Femur (tissue), 1 donor: ENCODE results near the gene MEF2A.

Experiments
- DNase-seq: peaks from one replicate; pipeline ENCODE4 v3.0.0-alpha.2; 2017

MEF2A gene

DNA sequence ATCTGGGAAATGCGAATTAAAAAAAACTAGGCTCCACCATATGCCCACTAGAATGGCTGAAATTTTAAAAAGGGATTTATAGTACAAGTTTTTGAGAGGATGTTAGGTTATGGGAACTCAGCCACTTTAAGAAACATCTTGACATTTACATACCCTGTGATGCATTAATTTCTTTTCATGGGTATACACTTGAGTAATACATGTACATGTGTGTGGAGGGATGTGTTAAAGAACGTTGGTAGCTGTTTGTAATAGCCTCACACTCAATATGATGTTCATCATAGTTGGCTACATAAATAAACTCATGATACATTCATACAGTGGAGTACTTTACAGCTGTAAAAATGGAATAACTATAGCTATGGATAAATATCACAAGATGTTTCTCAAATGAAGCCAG lies 40.9 kb downstream of the MEF2A start:
- DNase-seq, result no peak

DNA sequence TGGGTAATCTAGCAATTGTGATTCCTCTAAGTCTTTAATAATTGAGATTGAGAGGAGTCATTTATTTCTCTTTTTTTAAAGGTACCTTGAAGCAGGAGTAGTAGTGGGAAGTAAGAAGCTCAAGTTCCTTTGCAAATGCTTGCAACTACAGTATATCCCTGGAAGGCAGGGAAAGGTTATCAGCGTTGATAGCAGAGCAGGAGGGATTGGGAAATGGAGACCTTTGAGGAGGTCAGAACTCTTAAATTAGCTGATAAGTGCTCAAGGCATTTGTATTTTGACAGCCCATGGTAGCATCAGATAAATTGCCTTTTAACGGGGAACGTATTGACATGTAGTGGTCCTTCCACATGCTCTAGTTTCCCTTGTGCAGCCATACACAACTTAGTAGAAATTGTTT lies 47.7 kb downstream of the MEF2A start:
- no peak for DNase-seq

DNA sequence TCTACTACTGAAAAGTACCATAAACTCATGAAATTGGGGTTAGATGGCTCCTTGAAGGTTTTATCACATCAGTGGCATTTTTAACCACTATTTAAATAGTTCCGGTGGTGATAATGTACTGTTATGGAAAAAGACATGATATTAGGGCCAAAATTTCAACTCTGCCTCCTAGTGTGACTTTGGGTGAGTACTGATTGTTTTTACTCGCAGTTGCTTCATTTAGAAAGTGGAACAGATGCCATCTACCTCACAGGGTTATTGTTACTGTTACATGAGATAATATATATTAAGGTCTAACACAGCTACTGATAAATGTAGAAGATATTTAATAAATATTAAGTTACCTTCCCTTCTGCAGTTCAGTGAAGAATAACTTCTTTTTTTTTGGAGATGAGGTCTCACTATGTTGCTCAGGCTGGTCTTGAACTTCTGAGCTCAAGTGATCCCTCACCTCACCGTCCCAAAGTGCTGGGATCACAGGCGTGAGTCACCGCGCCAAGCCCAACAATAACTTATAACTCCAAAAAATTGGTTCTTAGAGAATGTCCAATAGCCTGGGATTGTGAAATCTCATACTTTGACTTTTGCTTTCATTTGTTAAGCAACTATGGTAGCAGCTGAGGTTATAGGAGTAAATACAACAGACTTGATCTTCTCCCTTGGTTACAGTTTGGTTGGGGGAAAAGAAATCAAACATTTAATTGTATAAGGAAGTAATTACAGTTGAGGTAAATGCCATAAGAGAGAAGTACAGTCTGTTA lies 48.3 kb downstream of the MEF2A start:
- DNase-seq, result no peak

DNA sequence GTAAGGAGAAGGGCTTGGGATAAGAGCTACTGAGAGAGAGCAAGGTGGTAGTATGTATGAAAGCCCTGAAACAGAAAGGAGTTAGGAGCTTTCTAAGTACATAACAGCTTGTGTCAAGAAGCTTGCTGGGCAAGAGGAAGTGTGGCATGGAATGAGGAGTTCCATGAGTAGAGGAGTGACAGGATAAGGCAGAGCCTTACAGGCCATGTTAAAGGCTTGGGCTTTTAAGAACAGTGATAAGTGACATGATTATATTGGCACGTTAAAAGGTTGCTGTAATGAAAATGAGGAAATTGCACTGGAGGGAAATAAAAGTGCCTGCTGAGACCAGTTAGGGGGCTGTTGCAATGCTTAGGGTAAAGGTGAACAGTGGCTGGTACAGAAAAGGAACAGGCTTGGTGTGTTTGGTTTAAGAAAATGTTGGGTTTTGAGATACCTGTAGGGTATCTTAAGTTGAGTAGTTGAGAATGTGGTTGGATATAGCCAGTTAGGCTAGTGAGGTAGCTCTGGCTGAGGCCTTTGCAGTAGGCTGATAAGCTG lies 49.0 kb downstream of the MEF2A start:
- no peak for DNase-seq

DNA sequence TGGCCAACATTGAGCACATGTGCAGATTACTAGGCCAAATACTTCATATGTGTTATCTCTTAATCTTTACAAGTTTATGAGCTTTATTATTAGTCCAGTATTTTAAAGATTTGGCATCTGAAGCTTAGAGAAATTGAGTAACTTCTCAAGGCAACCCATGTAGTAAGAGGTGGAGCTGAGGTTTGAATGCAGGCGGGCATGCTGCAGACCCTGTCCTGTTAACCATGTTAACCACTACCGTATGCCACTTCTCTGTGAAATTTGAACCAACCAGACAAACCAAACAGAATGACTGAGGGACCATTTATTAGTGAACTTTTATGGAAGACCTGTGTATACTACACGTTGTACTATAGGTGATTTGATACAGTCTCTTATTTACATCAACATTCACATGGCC lies 49.7 kb downstream of the MEF2A start:
- no peak for DNase-seq

DNA sequence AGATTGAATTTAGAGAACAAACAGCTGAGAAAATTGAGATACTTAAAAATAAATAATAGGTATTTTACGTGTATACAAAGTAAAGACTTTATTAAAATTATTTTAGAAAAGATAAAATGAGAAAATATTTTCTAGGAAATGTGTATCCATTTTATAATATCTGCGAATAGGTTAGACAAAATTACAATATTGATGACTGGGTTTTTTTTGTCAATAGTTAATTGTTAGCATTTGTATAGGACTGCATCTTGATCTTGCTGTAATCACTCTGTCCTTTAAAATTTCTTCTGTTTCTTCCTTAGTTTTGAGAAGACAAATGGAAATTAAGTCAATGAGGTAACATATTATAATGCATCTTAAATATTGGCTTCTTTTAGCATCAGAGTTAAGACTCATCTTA lies 50.3 kb downstream of the MEF2A start:
- DNase-seq, result no peak

DNA sequence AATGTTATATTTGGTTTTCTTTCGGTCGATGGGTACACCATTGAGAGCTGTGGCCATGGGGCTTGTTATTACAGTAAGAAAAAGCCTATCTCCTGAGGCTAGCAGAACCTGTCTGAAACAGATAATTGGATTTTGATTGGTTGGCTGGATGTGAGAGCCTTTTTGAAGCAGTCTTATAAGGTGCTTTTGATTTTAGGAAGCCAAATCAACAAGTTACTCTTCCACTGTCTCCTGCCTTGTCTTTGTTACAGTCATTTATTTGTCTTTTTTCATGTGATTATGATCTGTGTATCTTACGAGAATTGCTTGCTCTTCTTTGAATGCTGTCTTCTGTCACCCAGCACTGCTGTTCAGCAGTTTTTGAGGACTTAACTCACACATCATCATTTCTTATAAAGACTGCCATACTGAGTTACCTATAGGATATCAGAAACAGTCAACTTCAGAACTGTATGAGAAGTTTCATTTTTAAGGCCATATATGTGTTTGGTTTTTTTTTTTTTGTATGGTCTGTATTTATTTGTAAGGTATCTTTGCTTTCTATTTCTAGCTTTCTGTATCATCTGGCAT lies 51.1 kb downstream of the MEF2A start:
- DNase-seq, result no peak

DNA sequence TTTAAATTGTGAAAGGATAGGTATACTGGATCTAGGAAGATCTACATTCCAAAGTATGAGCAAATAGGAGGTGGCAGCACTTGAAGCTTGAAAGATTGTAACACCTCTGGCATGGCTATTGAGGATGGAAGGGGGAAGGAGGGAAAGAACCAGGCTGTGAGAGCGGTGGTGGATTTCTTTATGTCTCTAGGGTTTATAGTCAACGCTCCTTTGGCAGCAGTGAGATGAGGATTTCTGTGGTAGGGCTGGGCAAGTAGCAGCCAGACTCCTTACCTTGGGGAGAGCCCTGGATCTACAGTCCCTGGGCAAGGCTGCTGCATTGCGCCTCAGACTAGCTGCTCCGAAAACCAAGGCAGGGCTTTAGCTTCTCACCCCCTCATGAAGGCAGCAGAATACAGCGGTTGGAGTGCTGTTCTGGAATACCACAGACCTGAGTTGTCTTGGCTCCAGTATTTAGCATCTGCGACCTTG lies 53.2 kb downstream of the MEF2A start:
- DNase-seq, result peak; percentile 25

DNA sequence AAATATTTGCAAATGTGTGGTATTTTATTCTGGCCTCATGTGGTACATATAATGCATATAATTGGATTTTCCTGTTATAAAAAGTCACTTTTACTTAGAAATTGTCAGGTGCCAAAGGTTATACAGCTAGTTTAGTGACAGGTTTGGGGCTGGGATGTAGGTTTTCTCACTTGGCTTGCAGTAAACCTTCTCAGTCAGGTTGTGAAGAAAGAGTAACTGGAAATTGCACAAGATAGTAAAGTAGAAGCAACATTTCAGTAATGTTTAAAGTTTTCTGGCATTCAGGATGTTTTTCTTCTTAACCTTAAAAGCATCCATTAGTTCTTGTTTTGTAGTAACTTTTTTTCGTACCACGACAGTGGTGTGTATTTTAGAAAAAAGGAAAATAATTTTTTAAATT lies 53.9 kb downstream of the MEF2A start:
- no peak for DNase-seq

DNA sequence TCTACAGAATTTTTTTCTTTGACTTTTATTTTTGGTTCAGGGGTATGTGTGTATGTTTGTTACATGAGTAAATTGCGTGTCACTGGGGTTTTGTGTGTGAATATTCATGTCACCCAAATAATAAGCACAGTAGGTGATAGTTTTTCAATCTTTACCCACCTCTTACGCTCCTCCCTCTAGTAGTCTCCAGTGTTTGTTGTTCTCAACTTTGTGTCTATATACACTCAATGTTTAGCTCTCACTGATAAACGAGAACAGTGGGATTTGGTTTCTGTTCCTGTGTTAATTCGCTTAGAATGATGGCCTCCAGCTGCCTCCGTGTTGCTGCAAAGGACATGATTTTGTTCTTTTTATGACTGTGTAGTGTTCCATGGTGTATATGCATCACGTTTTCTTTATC lies 54.4 kb downstream of the MEF2A start:
- no peak for DNase-seq

DNA sequence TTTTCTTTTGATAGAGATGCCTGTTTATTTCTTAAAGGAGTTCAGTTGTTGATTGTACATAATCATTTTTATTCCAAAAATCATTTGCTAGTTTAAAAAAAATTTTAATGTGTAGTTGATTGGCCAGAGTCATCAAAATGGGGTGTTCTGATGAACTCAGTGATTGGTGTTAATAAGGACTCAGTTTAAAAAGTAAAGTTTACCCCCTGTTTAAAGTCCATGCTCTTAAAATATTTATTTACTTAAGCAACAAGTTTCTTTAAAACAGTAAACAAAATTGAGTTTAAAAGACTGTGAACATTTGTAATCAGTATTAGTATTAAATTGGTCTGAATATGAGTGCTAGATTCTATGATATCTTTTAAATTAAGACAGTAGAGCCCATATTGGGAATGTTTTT lies 56.0 kb downstream of the MEF2A start:
- DNase-seq, result no peak

DNA sequence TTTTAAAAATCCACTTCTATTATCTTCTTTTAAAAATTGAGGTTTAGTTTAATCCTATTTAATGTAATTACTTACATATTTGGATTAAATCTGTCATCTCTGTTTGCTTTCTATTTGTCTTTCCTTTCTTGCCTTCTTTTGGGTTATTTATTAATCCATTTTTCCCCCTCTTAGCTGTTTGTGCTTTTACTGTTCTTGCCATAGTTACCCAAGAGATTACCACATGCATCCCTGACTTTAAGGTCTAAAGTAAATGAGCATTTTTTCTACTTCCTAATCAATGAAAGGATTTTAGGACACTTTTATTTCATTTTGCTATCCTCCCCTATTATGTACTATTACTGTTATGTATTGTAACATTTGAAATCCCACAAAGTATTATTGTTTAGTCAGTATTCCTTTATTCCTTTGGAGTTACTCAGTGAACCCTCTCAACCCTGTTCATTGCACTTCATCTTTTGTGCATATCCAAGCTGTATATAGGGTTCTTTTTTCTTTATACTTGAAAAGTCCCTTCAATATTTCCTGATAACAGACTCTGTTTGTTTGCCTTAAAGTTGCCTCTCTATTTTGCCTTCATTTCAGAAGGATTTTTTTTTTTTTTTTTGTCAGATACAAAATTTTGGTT lies 62.7 kb downstream of the MEF2A start:
- DNase-seq, result no peak

DNA sequence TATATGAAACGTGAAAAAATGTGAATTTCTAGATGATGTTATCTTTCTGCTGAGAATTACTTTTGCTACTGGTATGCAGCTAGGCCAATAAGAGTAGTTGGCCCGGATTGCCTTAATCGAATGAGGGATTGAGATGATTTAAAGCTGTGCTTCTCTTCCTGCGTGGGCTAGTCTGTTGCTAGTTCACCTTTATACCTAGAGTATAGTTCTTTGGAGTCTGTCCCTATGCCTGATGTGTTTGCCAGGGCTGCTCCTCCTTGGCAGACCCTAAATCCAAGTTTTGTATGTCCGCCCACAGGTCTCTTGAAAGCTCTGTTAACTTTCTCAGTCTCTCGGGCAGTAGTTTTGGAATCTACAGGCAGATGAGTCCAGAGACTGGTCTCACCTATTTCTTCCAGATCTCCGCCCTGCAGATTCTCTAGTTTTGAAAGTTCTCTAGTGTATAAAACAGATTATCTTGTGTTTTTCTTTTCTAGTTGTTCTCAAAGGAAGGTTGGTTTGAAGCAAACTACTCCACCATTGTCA lies 64.9 kb downstream of the MEF2A start:
- no peak for DNase-seq

DNA sequence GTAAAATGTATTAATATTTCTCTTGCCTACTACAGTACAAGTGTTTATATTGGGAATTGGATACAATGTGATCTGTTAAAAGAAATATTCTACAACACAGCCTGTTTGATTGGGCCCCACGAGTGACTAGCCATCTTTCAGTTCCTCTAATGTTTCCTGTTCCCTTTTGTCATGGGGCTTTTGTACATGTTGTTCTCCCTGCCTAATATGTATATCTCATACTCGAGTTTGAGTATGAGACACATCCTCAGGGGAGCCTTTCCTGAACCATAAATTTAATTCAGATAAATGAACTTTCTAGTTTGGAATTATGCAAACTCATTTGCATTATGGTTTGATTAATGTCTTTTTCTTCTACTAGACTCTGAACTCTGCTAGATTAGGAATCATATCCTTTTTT lies 65.5 kb downstream of the MEF2A start:
- no peak for DNase-seq

DNA sequence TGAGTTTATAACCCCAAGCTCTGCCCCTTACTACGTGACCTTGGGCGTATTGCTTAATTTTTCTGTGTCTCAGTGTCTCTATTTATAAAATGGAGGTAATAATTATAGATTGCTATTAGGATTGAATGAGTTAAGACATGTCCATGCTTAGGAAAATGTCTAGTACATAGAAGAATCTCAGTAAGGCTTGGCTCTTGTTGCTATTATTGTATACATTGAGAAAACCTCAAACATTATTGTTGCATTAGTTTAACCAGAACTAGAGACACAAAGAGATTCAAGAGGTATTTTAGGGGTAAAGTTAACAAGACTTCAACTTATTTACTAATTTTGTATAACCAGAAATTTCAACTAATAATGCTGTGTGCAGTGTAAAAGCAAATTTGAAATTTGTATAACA lies 66.7 kb downstream of the MEF2A start:
- no peak for DNase-seq

DNA sequence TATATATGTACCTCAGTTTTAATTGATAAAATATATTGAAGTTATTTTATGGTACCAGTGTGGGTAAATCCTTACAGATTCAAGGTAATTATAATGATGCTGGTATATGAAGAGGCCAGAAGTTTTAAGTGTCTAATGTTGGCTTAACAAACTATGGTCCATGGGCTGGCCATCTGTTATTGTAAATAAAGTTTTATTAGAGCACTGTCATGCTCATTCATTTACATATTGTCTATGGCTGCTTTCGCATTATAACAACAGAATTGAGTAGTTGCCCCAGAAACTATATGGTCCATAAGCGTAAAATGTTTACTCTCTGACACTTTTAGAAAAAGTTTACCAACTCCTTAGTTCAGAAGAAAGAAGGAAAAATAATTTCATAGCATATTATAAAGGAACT lies 67.9 kb downstream of the MEF2A start:
- DNase-seq, result no peak

DNA sequence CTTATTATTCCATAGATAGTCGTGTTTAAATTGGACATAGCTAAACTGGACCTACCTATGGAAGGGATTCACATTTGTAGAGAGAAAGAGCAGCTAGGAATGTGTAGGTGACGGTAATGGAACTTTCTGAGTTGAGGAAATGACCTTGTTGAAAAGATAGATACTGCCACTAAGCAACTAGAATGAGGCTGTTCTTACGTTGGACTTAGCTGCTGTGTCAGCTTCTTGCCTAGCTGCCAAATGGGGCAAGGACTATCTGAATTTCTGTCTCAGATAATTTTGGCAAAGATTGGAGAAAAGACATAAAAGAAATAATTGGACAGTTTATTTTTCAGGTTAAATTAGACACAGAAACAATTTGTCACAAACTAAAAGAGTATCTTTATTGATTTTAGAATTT lies 68.8 kb downstream of the MEF2A start:
- no peak for DNase-seq

DNA sequence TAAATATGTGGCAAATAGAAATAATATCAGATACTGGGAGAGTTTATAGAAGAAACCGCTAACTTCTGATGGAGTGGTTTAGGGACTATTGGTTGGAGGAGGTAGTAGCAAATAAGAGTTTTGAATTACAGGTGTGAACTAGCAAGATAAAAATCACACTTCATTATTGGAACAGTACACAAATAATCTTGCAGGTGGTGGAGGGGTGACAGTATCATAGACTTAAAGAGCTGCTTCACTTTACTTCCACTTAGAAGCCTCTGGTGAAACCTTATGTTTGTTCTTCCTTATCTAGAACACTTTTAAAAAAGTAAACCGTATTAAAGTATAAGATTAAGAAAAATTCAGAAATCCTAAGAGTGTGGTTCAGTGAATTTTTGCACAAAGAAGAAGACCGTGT lies 69.4 kb downstream of the MEF2A start:
- no peak for DNase-seq

DNA sequence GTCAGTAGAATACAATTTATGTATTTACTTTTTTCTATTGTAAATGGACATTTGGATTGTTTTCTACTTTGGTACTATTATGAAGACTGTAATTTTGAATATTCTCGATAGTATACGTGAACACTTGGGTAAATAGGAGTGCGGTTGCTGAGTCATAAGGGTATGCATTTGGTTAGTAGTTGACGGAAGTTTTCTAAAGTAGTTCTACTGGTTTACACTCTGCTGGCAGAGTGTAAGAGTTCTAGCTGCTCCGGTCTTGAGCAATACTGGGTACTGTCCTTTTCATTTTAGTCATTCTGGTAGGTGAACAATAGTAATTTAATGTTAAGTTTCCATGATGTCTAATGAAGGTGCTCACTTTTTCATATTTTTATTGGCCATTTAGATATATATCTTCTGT lies 70.0 kb downstream of the MEF2A start:
- DNase-seq, result no peak

DNA sequence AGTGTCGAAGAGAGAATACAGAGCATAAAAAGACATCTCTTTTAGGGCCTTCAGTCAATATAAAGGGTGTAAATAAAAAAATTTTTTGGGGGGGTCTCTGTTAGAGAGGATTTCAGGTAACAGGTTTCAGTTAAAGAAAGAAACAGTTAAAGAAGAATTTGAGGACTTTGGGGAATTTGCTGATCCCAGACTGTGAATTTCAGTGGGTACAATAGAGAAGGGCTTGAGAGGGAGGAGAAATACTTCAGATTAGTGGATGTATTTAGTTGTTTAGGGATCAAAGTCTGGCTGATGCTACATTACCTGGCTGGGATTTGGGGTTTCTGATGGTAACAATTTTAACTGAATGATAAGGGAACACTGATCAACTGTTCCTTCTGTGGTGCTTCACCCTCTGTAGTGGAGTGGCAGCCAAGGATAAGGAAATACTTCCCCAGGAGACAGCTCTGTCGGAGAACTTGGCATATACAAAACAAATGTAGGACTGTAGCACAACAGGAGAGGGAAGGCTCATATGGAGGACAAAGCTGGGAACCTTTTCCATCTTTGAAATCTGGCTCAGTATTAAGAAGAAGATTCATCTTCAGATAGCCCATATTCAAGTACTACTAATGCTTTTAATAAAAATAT lies 79.2 kb downstream of the MEF2A start:
- no peak for DNase-seq

DNA sequence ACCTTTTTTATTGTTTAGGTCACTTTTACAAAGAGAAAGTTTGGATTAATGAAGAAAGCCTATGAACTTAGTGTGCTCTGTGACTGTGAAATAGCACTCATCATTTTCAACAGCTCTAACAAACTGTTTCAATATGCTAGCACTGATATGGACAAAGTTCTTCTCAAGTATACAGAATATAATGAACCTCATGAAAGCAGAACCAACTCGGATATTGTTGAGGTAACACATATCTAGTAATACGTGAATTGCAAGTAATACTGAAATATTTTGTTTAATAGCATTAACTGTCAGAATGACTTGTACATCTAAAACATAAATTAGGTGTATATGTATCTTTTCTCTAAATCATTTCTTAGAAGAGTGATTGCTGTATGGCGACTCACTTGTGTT lies 79.8 kb downstream of the MEF2A start:
- no peak for DNase-seq

DNA sequence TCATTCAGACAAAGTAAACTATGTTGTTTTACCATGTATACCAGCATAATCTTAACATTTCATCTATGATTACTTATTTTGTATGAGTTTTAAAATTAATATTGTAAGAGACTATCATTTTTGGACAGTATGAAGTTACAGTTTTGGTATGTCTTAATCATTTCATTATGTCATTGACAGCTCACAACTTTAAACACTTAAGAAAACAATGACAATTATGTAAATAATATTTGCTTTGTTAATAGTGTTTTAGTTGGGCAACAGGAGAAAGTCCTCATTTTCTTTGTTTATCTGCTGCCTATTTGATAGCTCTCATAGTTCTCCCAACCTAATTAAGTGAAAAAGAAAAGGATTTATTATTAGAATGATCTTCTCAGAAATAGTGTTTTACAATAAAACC lies 80.2 kb downstream of the MEF2A start:
- no peak for DNase-seq

DNA sequence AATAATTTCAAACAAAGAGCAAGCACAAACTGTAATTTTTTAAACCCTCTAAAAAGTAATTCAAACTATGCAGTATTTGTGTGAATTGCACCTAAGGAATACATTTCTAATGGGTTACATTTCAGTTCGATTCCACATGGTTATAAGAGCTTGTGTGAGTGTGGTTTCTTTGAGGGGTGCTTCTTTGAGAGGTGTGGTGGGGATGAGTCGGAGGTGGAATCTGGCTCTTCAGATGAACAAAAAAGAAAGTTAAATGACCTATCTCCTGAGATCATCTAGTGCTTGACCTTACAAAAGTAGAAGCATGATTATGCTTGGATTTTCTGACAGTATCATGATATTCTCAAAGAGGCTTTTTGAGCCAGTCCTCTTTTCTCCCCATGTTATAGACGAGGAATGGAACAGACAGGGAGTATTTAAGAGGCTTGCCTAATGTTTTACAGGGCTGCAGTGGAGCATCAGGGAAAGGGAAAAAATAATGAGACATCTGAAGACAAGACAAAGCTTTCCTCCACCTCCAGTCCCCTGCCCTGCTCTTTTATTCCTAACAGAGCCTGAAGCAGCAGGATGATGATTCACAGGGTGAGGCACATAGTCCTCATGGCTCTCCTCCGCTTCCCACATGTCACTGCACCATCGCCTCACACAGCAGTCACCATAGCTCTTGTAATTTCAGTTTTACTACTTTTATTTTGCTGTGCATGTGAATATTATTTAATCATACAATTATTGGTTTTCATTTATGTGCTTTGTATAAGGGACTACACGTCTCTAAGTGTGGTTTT lies 85.4 kb downstream of the MEF2A start:
- no peak for DNase-seq
